Cardiac fibroblast (primary cell): ENCODE data around the gene ZNF628.
A peak's percentile ranks its signal among the peaks of the same experiment; 100 is the strongest.
"Not testable (repeated sequence)": the region's sequence is repeated elsewhere in the genome, so short reads cannot be mapped to it uniquely, and the experiment has no call there.

Experiments used
- DNase-seq, 2 donors: peaks; one replicate each; pipeline versions ENCODE4 v3.0.0 to v3.0.0-alpha.2; 2010; ENCODE audit warnings: low read depth in 2 of 2
- H3K4me3 ChIP-seq, 2 donors: replicated peaks in 1 of 2; 1 replicate in 1 of 2; 2 replicates in 1 of 2; pipeline ENCODE4 v1.5.1; 2011; ENCODE audit warnings: low read depth in 2 of 2, low read length in 2 of 2, mild to moderate bottlenecking in 2 of 2, moderate library complexity in 1 of 2
- CTCF ChIP-seq: IDR thresholded peaks from one replicate; pipeline ENCODE4 v1.5.1; 2011; ENCODE audit warnings: low read depth, mild to moderate bottlenecking, low read length, inconsistent platforms

Gene ZNF628

GRCh38 chr19:55493052-55493644 lies 16.7 kb downstream of the ZNF628 start:
- TF ChIP-seq CTCF = no peak
- H3K4me3 ChIP-seq = peak overlapping the region; percentile 13 to 62
- peak; percentile 44 to 62 for DNase-seq

- no peak for TF ChIP-seq CTCF
- peak in 1 of 2 donors; percentile 60 for DNase-seq
Observed at GRCh38 chr19:55493645-55494171, 17.3 kb downstream of the ZNF628 start.

GRCh38 chr19:55494172-55494761 lies 17.9 kb downstream of the ZNF628 start:
- no peak for TF ChIP-seq CTCF
- peak overlapping the region; percentile 44 to 62 for H3K4me3 ChIP-seq
- peak; percentile 84 to 94 for DNase-seq

More at GRCh38 chr19:55493645-55494171, 17.3 kb downstream of the ZNF628 start:
- peak overlapping the region; percentile 44 to 62 for H3K4me3 ChIP-seq

- TF ChIP-seq CTCF = no peak
- H3K4me3 ChIP-seq = no peak overlapping the region
- DNase-seq = no peak
Observed at GRCh38 chr19:55495646-55496349, 19.4 kb downstream of the ZNF628 start.

GRCh38 chr19:55496820-55497219 lies 20.4 kb downstream of the ZNF628 start:
- not testable (repeated sequence) for H3K4me3 ChIP-seq, DNase-seq

- no peak for TF ChIP-seq CTCF
- DNase-seq = no peak
- no peak overlapping the region for H3K4me3 ChIP-seq
Observed at GRCh38 chr19:55497763-55498162, 21.3 kb downstream of the ZNF628 start.

GRCh38 chr19:55498246-55498840 lies 21.9 kb downstream of the ZNF628 start:
- TF ChIP-seq CTCF = no peak
- no peak overlapping the region for H3K4me3 ChIP-seq
- no peak for DNase-seq
